Activated naive CD4-positive, alpha-beta T cell treated with anti-CD3 and anti-CD28 coated beads, Interleukin-2, amount 50 U/mL, for 72 hours (primary cell): ENCODE data around the gene BUB1. TPM values are rescaled to one million over a fixed set of nuclear protein-coding genes. Genes with fewer than 3 reads are reported as not detected.
"Not testable (repeated sequence)": the region's sequence is repeated elsewhere in the genome, so short reads cannot be mapped to it uniquely, and the experiment has no call there.

Source experiments
- ATAC-seq, 2 donors: fragments of 150-1000 bp; cut with Tn5 transposase; 2 replicates each; pipeline ENCODE4 v1.10.0; 2021; ENCODE audit warnings: mild to moderate bottlenecking in 2 of 2, moderate library complexity in 2 of 2
- DNase-seq, 2 donors: peaks; one replicate each; pipeline ENCODE4 v3.0.0; 2021 to 2022; ENCODE audit warnings: low spot score in 2 of 2
- H3K27ac Mint-ChIP-seq, 2 donors: one replicate each; pipeline ENCODE4 v1.8.0; 2022; ENCODE audit warnings: mild to moderate bottlenecking in 2 of 2, mixed read lengths in 2 of 2
- H3K36me3 Mint-ChIP-seq, 2 donors: one replicate each; pipeline ENCODE4 v1.8.0; 2022; ENCODE audit warnings: mixed read lengths in 2 of 2
- H3K9me3 Mint-ChIP-seq, 2 donors: one replicate each; pipeline ENCODE4 v1.8.0; 2022; ENCODE audit warnings: mixed read lengths in 2 of 2
- total RNA-seq, 2 donors: library from RNA; stranded (reverse); gene quantifications; one replicate each; pipeline ENCODE4 v1.2.3, GENCODE V29; 2022

The BUB1 gene
- total RNA-seq, 2 donors from 2014 or later: 94.7 to 143 TPM

GRCh38 chr2:110702514-110703380 is 24.9 kb upstream of the BUB1 start:
- H3K27ac Mint-ChIP-seq: no peak overlapping the region
- H3K9me3 Mint-ChIP-seq: no peaks in the 10 kb centered on the region
- H3K36me3 Mint-ChIP-seq: no peaks in the 10 kb centered on the region
- ATAC-seq (no peak), DNase-seq (no peak)

- not testable (repeated sequence) for DNase-seq, H3K36me3 Mint-ChIP-seq, H3K9me3 Mint-ChIP-seq, H3K27ac Mint-ChIP-seq, ATAC-seq
These were observed 20.4 kb upstream of the BUB1 start for GRCh38 chr2:110698253-110698652.

DNA sequence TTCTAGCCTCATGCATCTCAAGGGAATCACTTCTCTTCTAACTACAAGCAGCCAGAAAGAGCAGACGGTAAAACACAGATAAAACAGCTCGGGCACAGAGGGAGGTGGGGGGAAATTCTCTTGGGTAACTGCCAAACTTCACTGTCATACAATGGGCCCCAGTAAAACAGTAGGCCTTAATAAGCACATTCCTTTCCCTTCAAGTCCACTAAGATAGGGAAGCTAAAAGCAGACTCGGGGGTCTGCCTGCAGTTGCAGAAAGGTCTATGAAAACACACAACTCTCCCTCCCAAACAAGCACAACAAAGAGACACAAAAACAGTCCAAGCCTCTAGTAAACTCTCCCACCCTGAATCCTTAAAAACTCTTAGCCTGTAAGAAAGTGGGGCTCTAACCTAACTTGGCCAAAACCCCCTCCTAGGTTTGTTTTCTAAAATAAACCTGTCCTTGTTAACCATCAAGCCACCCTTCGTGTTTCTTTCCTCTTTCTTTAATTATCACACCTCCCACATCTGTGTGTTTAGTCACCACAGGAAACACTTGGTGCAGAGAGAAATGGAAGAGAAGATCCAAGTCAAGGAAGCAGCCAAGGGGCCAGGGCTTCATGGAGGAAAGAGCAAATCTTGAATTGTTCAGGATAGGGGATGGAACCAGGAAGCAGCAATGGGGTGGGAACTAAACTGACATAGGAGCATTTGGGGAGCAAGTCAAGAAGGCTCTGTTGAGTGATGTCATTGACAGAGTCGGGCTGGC is 17.5 kb upstream of the BUB1 start:
- peaks cover 0 to 10% of the 10 kb centered on the region in 2 donors for H3K9me3 Mint-ChIP-seq
- ATAC-seq, H3K27ac Mint-ChIP-seq, DNase-seq, H3K36me3 Mint-ChIP-seq: not testable (repeated sequence)

GRCh38 chr2:110691612-110692258 is 13.9 kb upstream of the BUB1 start:
- no peak for DNase-seq
- ATAC-seq: no peak
- Mint-ChIP-seq H3K27ac (no peak overlapping the region), H3K36me3 (no peaks in the 10 kb centered on the region), H3K9me3 (peaks cover 0 to 10% of the 10 kb centered on the region in 2 donors)

DNA sequence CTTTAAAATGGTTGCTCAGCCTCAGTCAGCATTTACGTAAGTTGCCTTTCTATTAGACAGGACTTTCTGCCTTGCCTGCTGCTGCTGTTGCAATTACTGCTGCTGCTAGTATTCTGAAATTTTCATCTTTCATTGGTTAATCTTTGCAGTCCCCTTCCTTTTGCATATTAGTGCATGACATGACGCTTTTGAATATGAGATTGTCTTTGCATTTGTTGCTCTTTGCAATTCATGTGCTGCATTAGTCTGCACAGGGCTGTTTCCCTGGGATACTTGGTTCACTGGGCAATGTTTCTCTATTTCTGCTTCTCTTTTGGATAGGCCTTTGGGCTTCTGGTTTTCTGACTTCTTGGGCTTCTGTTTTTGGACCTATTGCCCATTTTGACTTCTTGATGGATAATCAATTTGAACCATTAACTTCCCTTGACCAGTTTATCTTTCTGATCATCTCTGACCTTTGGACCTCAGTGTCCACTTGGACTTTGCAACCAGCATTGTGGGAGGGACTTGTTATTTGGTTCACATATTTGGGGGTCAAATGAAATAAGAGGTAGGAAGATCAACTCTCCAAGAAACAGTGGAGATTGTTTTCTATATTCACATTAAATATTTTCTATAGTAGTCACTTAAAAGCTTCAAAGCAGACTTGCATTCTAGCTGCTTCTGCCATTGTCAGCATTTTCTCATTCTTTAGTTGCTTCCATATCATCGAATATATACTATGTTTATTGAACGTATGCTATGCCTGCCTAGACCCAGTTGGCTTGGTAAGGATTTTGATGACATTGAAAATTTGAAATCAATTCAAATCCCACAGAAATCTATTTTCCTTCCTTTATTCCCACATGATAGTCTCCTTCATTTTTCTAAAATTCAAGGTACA is 12.5 kb upstream of the BUB1 start:
- DNase-seq (no peak), ATAC-seq (no peak)
- Mint-ChIP-seq H3K36me3 (no peaks in the 10 kb centered on the region), H3K9me3 (peaks cover 0 to 10% of the 10 kb centered on the region in 2 donors), H3K27ac (no peak overlapping the region)

DNA sequence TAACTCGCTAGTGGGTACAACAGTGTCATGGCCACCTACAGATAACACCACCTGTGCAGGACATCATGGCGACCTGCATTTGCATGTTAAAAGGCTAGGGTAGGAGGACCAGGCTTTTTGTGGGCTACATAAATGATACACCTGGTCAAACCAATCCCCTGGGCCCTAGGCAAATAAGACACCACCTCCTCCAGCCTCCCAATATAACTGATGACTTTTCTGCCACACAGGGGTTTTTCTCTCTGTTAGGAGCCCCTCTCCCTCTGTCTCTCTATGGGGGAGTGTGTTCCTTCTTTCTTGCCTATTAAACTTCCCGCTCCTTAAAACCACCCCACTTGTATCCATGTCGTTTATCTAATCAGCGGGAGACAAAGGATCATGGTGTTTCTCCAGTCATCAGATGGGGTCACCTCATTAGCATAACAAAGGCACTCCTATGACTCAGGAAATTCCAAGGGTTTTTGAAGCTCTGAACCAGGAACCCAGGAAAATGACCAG is 10.8 kb upstream of the BUB1 start:
- ATAC-seq (no peak), DNase-seq (no peak)
- peaks cover 0 to 10% of the 10 kb centered on the region in 2 donors for H3K9me3 Mint-ChIP-seq
- no peak overlapping the region for H3K27ac Mint-ChIP-seq
- no peaks in the 10 kb centered on the region for H3K36me3 Mint-ChIP-seq

DNA sequence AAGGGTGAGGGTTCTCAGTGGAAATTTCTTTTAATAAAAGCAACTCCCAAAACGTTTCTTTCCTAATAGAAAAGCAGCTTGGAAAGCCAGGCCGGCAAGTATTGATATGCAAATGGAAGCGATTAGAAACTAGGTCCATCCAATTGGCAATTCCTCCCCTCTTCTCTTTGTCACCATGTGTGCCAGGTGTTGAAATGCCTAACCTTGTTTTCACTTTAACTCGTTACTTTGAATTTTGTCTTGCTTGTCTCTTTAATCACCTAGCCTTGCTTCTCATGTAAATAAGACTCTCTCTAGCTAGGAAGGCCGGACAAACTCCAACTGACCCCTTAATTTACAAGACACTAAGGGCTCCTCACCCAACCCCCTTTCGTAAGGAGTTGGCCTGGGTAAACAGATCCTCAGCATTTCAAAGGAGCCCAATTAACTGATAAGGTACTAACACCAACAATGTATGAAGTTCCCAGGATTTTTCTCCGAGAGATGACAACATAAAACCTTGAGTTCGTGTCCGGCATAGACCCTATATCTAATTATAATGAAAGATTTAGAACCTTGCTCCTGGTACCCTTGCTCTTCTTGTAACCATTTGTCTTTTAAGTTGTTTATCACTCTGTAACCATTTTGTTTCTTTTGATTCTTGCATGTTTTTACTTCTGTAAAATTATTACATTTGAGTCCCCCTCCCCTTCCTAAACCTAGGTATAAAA is 10.1 kb upstream of the BUB1 start:
- H3K27ac Mint-ChIP-seq, ATAC-seq, H3K36me3 Mint-ChIP-seq, DNase-seq: not testable (repeated sequence)
- H3K9me3 Mint-ChIP-seq: peaks cover 0 to 10% of the 10 kb centered on the region in 2 donors

DNA sequence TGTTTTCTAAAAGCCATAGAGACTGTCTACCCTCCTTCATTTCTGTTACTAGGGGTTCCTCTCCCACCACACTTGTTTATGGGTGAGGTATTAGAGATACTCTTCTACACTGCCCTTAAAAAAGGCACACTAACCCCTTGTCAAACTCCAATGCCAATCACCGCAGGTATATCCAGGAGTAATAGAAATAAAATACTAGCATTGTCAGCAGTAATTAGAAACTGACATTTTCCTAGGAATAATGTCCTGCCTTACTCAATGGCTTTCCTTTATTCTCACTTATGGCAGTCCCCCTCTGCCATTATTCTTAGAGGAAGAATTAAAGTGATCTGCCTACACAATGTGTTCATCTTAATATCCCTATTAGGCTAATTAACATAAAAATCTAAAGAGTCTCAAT is 5.0 kb upstream of the BUB1 start:
- ATAC-seq (no peak), DNase-seq (no peak)
- no peaks in the 10 kb centered on the region for H3K9me3 Mint-ChIP-seq
- peaks cover 0 to 4% of the 10 kb centered on the region in 2 donors for H3K36me3 Mint-ChIP-seq
- no peak overlapping the region for H3K27ac Mint-ChIP-seq

- ATAC-seq (no peak), DNase-seq (no peak)
- Mint-ChIP-seq H3K27ac (no peak overlapping the region), H3K9me3 (no peaks in the 10 kb centered on the region), H3K36me3 (peaks cover 0 to 9% of the 10 kb centered on the region in 2 donors)
These were observed 4.4 kb upstream of the BUB1 start for GRCh38 chr2:110682267-110682666.

- Mint-ChIP-seq H3K9me3 (no peaks in the 10 kb centered on the region), H3K27ac (no peak overlapping the region), H3K36me3 (peaks cover 0 to 13% of the 10 kb centered on the region in 2 donors)
- ATAC-seq: no peak
- DNase-seq: no peak
These were observed 2.8 kb upstream of the BUB1 start for GRCh38 chr2:110680709-110681108.

GRCh38 chr2:110679865-110680264 is 2.0 kb upstream of the BUB1 start:
- no peak overlapping the region for H3K27ac Mint-ChIP-seq
- no peak for DNase-seq
- no peak for ATAC-seq
- peaks cover 5 to 13% of the 10 kb centered on the region in 2 donors for H3K36me3 Mint-ChIP-seq
- no peaks in the 10 kb centered on the region for H3K9me3 Mint-ChIP-seq

DNA sequence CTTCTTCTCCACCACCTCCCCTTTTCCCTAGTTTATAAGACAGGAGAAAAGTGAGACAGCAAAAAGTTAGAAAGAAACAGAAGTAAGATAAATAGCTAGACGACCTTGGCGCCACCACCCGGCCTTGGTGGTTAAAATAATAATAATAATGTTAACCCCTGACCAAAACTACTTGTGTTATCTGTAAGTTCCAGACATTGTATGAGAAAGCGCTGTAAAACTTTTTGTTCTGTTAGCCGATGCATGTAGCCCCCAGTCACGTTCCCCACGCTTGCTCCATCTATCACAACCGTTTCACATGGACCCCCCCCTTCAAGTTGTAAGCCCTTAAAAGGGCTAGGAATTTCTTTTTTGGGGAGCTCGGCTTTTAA is 1.5 kb upstream of the BUB1 start:
- ATAC-seq (no peak), DNase-seq (no peak)
- Mint-ChIP-seq H3K36me3 (peaks cover 8 to 13% of the 10 kb centered on the region in 2 donors), H3K9me3 (no peaks in the 10 kb centered on the region), H3K27ac (no peak overlapping the region)

- Mint-ChIP-seq H3K9me3 (no peaks in the 10 kb centered on the region), H3K36me3 (peaks cover 10 to 13% of the 10 kb centered on the region in 2 donors), H3K27ac (peak overlapping the region; percentile 95 to 96)
- ATAC-seq: no peak
- DNase-seq: peak in 1 of 2 donors; percentile 14
These were observed 834 bp upstream of the BUB1 start for GRCh38 chr2:110678457-110679336.

GRCh38 chr2:110677080-110677479 is 783 bp downstream of the BUB1 start:
- Mint-ChIP-seq H3K9me3 (no peaks in the 10 kb centered on the region), H3K36me3 (peaks cover 17 to 19% of the 10 kb centered on the region in 2 donors), H3K27ac (peak overlapping the region; percentile 84 to 95)
- DNase-seq (no peak), ATAC-seq (no peak)

DNA sequence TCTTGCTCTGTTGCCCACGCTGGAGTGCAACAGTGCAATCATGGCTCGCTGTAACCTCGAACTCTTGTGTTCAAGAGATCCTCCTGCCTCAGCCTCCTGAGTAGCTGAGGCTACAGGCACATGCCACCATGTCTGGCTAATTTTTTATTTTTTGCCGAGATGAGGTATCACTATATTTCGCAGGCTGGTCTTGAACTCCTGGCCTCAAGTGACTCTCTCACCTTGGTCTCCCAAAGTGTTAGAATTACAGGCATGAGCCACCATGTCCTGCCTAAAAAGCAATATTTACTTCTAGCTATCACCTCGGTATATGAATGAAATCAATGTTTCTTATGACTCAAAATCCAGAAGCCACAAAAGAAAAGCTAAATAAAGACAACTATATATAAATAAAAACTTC is 2.2 kb downstream of the BUB1 start:
- Mint-ChIP-seq H3K9me3 (no peaks in the 10 kb centered on the region), H3K36me3 (peaks cover 19 to 24% of the 10 kb centered on the region in 2 donors), H3K27ac (no peak overlapping the region)
- DNase-seq: no peak
- ATAC-seq: no peak
